Right cardiac atrium (tissue), 5 donors: Measurements from ENCODE around the gene HDGF. TPM values are rescaled to one million over a fixed set of nuclear protein-coding genes. Genes with fewer than 3 reads are reported as not detected.
A peak's percentile ranks its signal among the peaks of the same experiment; 100 is the strongest.

Experiments
- ATAC-seq, 2 donors: fragments of 200-7000 bp; cut with Tn5 transposase; one replicate each; pipeline versions ENCODE4 v1.8.0 to v1.9.1; 2020; ENCODE audit warnings: moderate library complexity in 2 of 2, mild to moderate bottlenecking in 1 of 2
- DNase-seq, 3 donors: peaks; one replicate each; pipeline ENCODE4 v3.0.0-alpha.2; 2020
- H3K27ac ChIP-seq: one replicate; pipeline ENCODE4 v1.5.1; 2013; ENCODE audit warnings: mild to moderate bottlenecking, low read length, control low read depth, moderate library complexity
- H3K27me3 ChIP-seq: one replicate; pipeline ENCODE4 v1.6.1; 2013; ENCODE audit not compliant: control insufficient read depth, insufficient read depth
- H3K4me1 ChIP-seq: one replicate; pipeline ENCODE4 v1.6.1; 2013; ENCODE audit warnings: low read length; ENCODE audit not compliant: control insufficient read depth, insufficient read depth
- H3K4me3 ChIP-seq: one replicate; pipeline ENCODE4 v1.5.1; 2013; ENCODE audit warnings: low read length, control low read depth
- H3K9me3 ChIP-seq: one replicate; pipeline ENCODE4 v1.6.1; 2013; ENCODE audit warnings: low read length; ENCODE audit not compliant: control insufficient read depth
- WGBS: extraction: QIAGEN DNeasy Blood & Tissue Kit; methylation state at CpG from one replicate; pipeline ENCODE4 v1.1.7; 2013; 5-methylcytosine and 5-hydroxymethylcytosine counted together
- intact Hi-C, 4 donors: fragments of 100-400 bp; cut with DNase I; formaldehyde crosslinking; loops; one replicate each; pipeline versions ENCODE4 v1.11.0 to v1.14.0; 2022 to 2023
- polyA plus RNA-seq: library from polyadenylated mRNA; stranded (reverse); fragments of 200-250 nt; gene quantifications from one replicate; pipeline ENCODE4 v1.2.3, GENCODE V29; 2013
- total RNA-seq, 4 donors: library from RNA; stranded (reverse); fragmentation: NEBNext Ultra II Directional; extraction: Animal tissue kit (Norgen Biotek cat#: 25700); gene quantifications; one replicate each; pipeline ENCODE4 v1.2.1, GENCODE V29; 2021
- donor health status: healthy with polysubstance abuse.
- donor health status: DM: no; HTN: yes; CAD: no.
- donor health status: DM: no; HTN: no; CAD: no.
- donor health status: DM: no; HTN: yes; CAD: no; lungs with severe emphysema.
- donor health status: DM: yes; HTN: yes; CAD: no.

HDGF gene
- total and polyA plus RNA-seq, 5 donors: 124 to 171 (median 153) TPM

GRCh38 chr1:156693848-156694689 is 57.4 kb downstream of the HDGF start:
- Histone ChIP-seq H3K27ac (no peak overlapping the region), H3K9me3 (no peaks in the 10 kb centered on the region), H3K4me1 (no peaks in the 10 kb centered on the region), H3K4me3 (no peak overlapping the region), H3K27me3 (no peaks in the 10 kb centered on the region)
- intact Hi-C loops: loop anchor here in 2 of 4 donors (10.0 kb wide), 2 partner anchors 161 to 191 kb away; partner anchors contain the start of gene INSRR (in 1 of the 2)
- ATAC-seq (no peak), DNase-seq (peak in 1 of 3 donors; percentile 12)
- WGBS: 75% methylated on average over 12 of the region's 12 CpGs

GRCh38 chr1:156692925-156693847 is 58.3 kb downstream of the HDGF start:
- DNase-seq (peak in 1 of 3 donors; percentile 46), ATAC-seq (no peak)
- Histone ChIP-seq H3K27ac (no peak overlapping the region), H3K27me3 (no peaks in the 10 kb centered on the region), H3K4me1 (no peaks in the 10 kb centered on the region), H3K9me3 (no peaks in the 10 kb centered on the region), H3K4me3 (no peak overlapping the region)
- 49% methylated on average over 16 of the region's 16 CpGs for WGBS
- intact Hi-C loops: loop anchor here in 2 of 4 donors (10.0 kb wide), 2 partner anchors 162 to 192 kb away; partner anchors contain the start of gene INSRR (in 1 of the 2)

GRCh38 chr1:156692441-156692924 is 59.0 kb downstream of the HDGF start:
- H3K4me3 ChIP-seq: no peak overlapping the region
- H3K4me1 ChIP-seq: no peaks in the 10 kb centered on the region
- no peak overlapping the region for H3K27ac ChIP-seq
- no peak for ATAC-seq
- intact Hi-C loops: loop anchor here in 2 of 4 donors (10.0 kb wide), 2 partner anchors 162 to 192 kb away; partner anchors contain the start of gene INSRR (in 1 of the 2)
- WGBS: 18% methylated on average over 13 of the region's 13 CpGs
- DNase-seq: peak in 1 of 3 donors; percentile 32
- no peaks in the 10 kb centered on the region for H3K27me3 ChIP-seq
- H3K9me3 ChIP-seq: no peaks in the 10 kb centered on the region

Other genes starting within 250 kb of the HDGF start
- under 1 TPM; 0.06 to 0.86 (median 0.55) TPM for gene IQGAP3, start 179.1 kb downstream of the HDGF start, total RNA-seq
- gene IQGAP3, start 179.1 kb downstream of the HDGF start, polyA plus RNA-seq: 0.09 TPM
- not detected for gene TTC24, start 172.0 kb downstream of the HDGF start, total RNA-seq
- gene TTC24, start 172.0 kb downstream of the HDGF start, polyA plus RNA-seq: not detected
- 100 to 1,000 TPM in 1 of 4 donors, 10 to 100 TPM in 3; 95.0 to 111 (median 98.9) TPM for gene NAXE, start 159.9 kb downstream of the HDGF start, total RNA-seq
- gene NAXE, start 159.9 kb downstream of the HDGF start, polyA plus RNA-seq: 131 TPM
- gene GPATCH4, start 150.2 kb downstream of the HDGF start, total RNA-seq: 10 to 100 TPM; 13.4 to 21.6 (median 14.5) TPM
- 14.7 TPM for gene GPATCH4, start 150.2 kb downstream of the HDGF start, polyA plus RNA-seq
- gene HAPLN2, start 132.3 kb downstream of the HDGF start, total RNA-seq: 1 to 10 TPM in 2 of 4 donors, under 1 TPM in 2; 0.53 to 1.2 (median 1.1) TPM
- 2.0 TPM for gene HAPLN2, start 132.3 kb downstream of the HDGF start, polyA plus RNA-seq
- under 1 TPM in 2 of 4 donors, not detected in 2; 0.23 to 0.29 TPM for gene BCAN, start 109.6 kb downstream of the HDGF start, total RNA-seq
- 0.20 TPM for gene BCAN, start 109.6 kb downstream of the HDGF start, polyA plus RNA-seq
- 100 to 1,000 TPM; 146 to 282 (median 170) TPM for gene NES, start 74.3 kb downstream of the HDGF start, total RNA-seq
- gene NES, start 74.3 kb downstream of the HDGF start, polyA plus RNA-seq: 257 TPM
- gene CRABP2, start 46.1 kb downstream of the HDGF start, total RNA-seq: 1 to 10 TPM in 1 of 4 donors, under 1 TPM in 3; 0.71 to 1.6 (median 0.75) TPM
- 1.3 TPM for gene CRABP2, start 46.1 kb downstream of the HDGF start, polyA plus RNA-seq
- gene METTL25B, start 23.2 kb downstream of the HDGF start, total RNA-seq: 10 to 100 TPM; 14.4 to 19.7 (median 17.3) TPM
- 18.8 TPM for gene METTL25B, start 23.2 kb downstream of the HDGF start, polyA plus RNA-seq
- gene ISG20L2, start 22.9 kb downstream of the HDGF start, total RNA-seq: 10 to 100 TPM; 13.0 to 23.0 (median 13.9) TPM
- 9.2 TPM for gene ISG20L2, start 22.9 kb downstream of the HDGF start, polyA plus RNA-seq
- gene MRPL24, start 10.6 kb downstream of the HDGF start, total RNA-seq: 10 to 100 TPM; 63.4 to 88.5 (median 74.9) TPM
- 145 TPM for gene MRPL24, start 10.6 kb downstream of the HDGF start, polyA plus RNA-seq
- gene PRCC, start 15.9 kb upstream of the HDGF start, total RNA-seq: 10 to 100 TPM; 36.3 to 47.1 (median 44.1) TPM
- 36.0 TPM for gene PRCC, start 15.9 kb upstream of the HDGF start, polyA plus RNA-seq
- gene SH2D2A, start 65.2 kb upstream of the HDGF start, total RNA-seq: 1 to 10 TPM in 3 of 4 donors, under 1 TPM in 1; 0.93 to 6.3 (median 2.2) TPM
- gene SH2D2A, start 65.2 kb upstream of the HDGF start, polyA plus RNA-seq: 2.0 TPM
- gene INSRR, start 107.4 kb upstream of the HDGF start, total RNA-seq: under 1 TPM; 0.03 to 0.06 (median 0.06) TPM
- 0.07 TPM for gene INSRR, start 107.4 kb upstream of the HDGF start, polyA plus RNA-seq
- 1 to 10 TPM; 1.3 to 4.2 (median 1.5) TPM for gene NTRK1, start 109.2 kb upstream of the HDGF start, total RNA-seq
- gene NTRK1, start 109.2 kb upstream of the HDGF start, polyA plus RNA-seq: 1.1 TPM
- 10 to 100 TPM in 1 of 4 donors, 1 to 10 TPM in 3; 6.6 to 10.3 (median 8.5) TPM for gene PEAR1, start 142.0 kb upstream of the HDGF start, total RNA-seq
- 6.9 TPM for gene PEAR1, start 142.0 kb upstream of the HDGF start, polyA plus RNA-seq
- gene LRRC71, start 169.0 kb upstream of the HDGF start, total RNA-seq: under 1 TPM in 1 of 4 donors, not detected in 3; 0.31 TPM
- 0.18 TPM for gene LRRC71, start 169.0 kb upstream of the HDGF start, polyA plus RNA-seq